Testis (tissue), 3 donors: Measurements from ENCODE around the gene EEF1G. TPM values are rescaled to one million over a fixed set of nuclear protein-coding genes. Genes with fewer than 3 reads are reported as not detected.
A peak's percentile ranks its signal among the peaks of the same experiment; 100 is the strongest.

Source experiments
- DNase-seq: peaks from one replicate; pipeline ENCODE4 v3.0.0-alpha.2; 2019
- H3K27ac ChIP-seq, 2 donors: fragments of 200-600 bp; sonication (generic); one replicate each; pipeline ENCODE4 v1.5.1; 2019
- H3K27me3 ChIP-seq: fragments of 200-600 bp; sonication (generic); one replicate; pipeline ENCODE4 v1.5.1; 2019
- H3K36me3 ChIP-seq: fragments of 200-600 bp; sonication (generic); one replicate; pipeline ENCODE4 v1.5.1; 2017; ENCODE audit warnings: low read depth; ENCODE audit errors: missing control alignments
- H3K4me1 ChIP-seq: fragments of 200-600 bp; sonication (generic); one replicate; pipeline ENCODE4 v1.5.1; 2019
- H3K4me3 ChIP-seq, 2 donors: fragments of 200-600 bp; sonication (generic); one replicate each; pipeline ENCODE4 v1.5.1; 2017 to 2019
- H3K9me3 ChIP-seq: fragments of 200-600 bp; sonication (generic); one replicate; pipeline ENCODE4 v1.5.1; 2017
- CTCF ChIP-seq, 3 experiments: fragments of 450-650 bp in 2 of 3; fragments of 200-600 bp in 1 of 3; sonication (generic) in 1 of 3; IDR thresholded peaks; one replicate each; pipeline ENCODE4 v1.5.1; 2016 to 2019; ENCODE audit warnings: antibody characterized with exemption in 3 of 3, mild to moderate bottlenecking in 2 of 3, moderate library complexity in 1 of 3
- POLR2A ChIP-seq: fragments of 450-650 bp; IDR thresholded peaks from one replicate; pipeline ENCODE4 v1.6.1; 2017; ENCODE audit warnings: antibody characterized with exemption, mild to moderate bottlenecking, moderate library complexity
- WGBS, 2 donors: methylation state at CpG; one replicate each; pipeline ENCODE4 v1.1.5; 2018; 5-methylcytosine and 5-hydroxymethylcytosine counted together
- intact Hi-C: fragments of 100-400 bp; cut with DNase I; formaldehyde crosslinking; loops from one replicate; pipeline ENCODE4 v1.15.1; 2023; ENCODE audit warnings: low total_unique reads
- polyA plus RNA-seq: library from polyadenylated mRNA; stranded (reverse); fragments of 350-450 nt; fragmentation: Illumina TruSeq; extraction: RNeasy Lipid Tissue Mini Kit (QIAGEN cat#74804); gene quantifications from one replicate; pipeline ENCODE4 v1.2.3, GENCODE V29; 2014; ENCODE audit warnings: low read depth, low replicate concordance; ENCODE audit not compliant: insufficient read depth
- total RNA-seq, 2 donors: library from RNA; depleted of rRNA; stranded (reverse); fragments of >200 nt; gene quantifications; one replicate each; pipeline ENCODE4 v1.2.3, GENCODE V29; 2016

The EEF1G gene
- total and polyA plus RNA-seq, 3 donors from 2014 or later = 607 to 1,165 (median 868) TPM

- Histone ChIP-seq H3K9me3 (no peaks in the 10 kb centered on the region), H3K4me3 (no peak overlapping the region), H3K4me1 (peaks cover 22% of the 10 kb centered on the region), H3K27ac (no peak overlapping the region), H3K36me3 (no peaks in the 10 kb centered on the region), H3K27me3 (no peaks in the 10 kb centered on the region)
- TF ChIP-seq POLR2A (no peak), CTCF (IDR thresholded peaks at IDR 0.05) (peak in 2 of 3 experiments; percentile 24 to 32)
- 60 to 66% methylated on average over 11 to 13 of the region's 13 CpGs for WGBS, 2 donors
- intact Hi-C loops = no loop called here
- DNase-seq = peak; percentile 83
These were observed 19.8 kb upstream of the EEF1G start for GRCh38 chr11:62593434-62594044.

GRCh38 chr11:62592989-62593421 lies 19.3 kb upstream of the EEF1G start:
- H3K27me3 ChIP-seq = no peaks in the 10 kb centered on the region
- intact Hi-C loops = no loop called here
- no peaks in the 10 kb centered on the region for H3K9me3 ChIP-seq
- 64 to 73% methylated on average over 8 of the region's 8 CpGs for WGBS, 2 donors
- no peaks in the 10 kb centered on the region for H3K36me3 ChIP-seq
- H3K4me1 ChIP-seq = peaks cover 21% of the 10 kb centered on the region
- H3K27ac ChIP-seq = peak overlapping the region; percentile 87 to 92
- H3K4me3 ChIP-seq = no peak overlapping the region
- TF ChIP-seq POLR2A = no peak
- TF ChIP-seq CTCF (IDR thresholded peaks at IDR 0.05) = no peak
- DNase-seq = no peak

GRCh38 chr11:62592146-62592815 lies 18.6 kb upstream of the EEF1G start:
- intact Hi-C loops = no loop called here
- Histone ChIP-seq H3K4me1 (peaks cover 21% of the 10 kb centered on the region), H3K27me3 (no peaks in the 10 kb centered on the region), H3K9me3 (no peaks in the 10 kb centered on the region), H3K36me3 (no peaks in the 10 kb centered on the region), H3K27ac (peak overlapping the region; percentile 87 to 92), H3K4me3 (peak overlapping the region; percentile 75 to 89)
- WGBS, 2 donors = 2 to 8% methylated on average over 10 to 17 of the region's 17 CpGs
- TF ChIP-seq POLR2A = no peak
- no peak for TF ChIP-seq CTCF (IDR thresholded peaks at IDR 0.05)
- DNase-seq = peak; percentile 33

- WGBS, 2 donors = 0 to 1% methylated on average over 24 to 58 of the region's 58 CpGs
- H3K27me3 ChIP-seq = no peaks in the 10 kb centered on the region
- peaks cover 21% of the 10 kb centered on the region for H3K4me1 ChIP-seq
- H3K36me3 ChIP-seq = no peaks in the 10 kb centered on the region
- peak; percentile 99 for DNase-seq
- H3K9me3 ChIP-seq = no peaks in the 10 kb centered on the region
- H3K27ac ChIP-seq = peak within 1 kb of the TSS; percentile 87 to 92
- peak within 1 kb of the TSS; percentile 75 to 89 for H3K4me3 ChIP-seq
- TF ChIP-seq POLR2A (peak; percentile 54), CTCF (IDR thresholded peaks at IDR 0.05) (no peak)
- intact Hi-C loops = no loop called here
These were observed 17.9 kb upstream of the EEF1G start, which contains the start of gene TUT1 for GRCh38 chr11:62591448-62592145. TUT1 (minus strand) TSS chr11:62591523; CDS start chr11:62591485, 38 bp downstream.
